22Rv1 (cell line): Measurements from ENCODE around the gene CNKSR3.

Source experiments
- H3K27ac ChIP-seq: fragments of 450-650 bp; 2 replicates; pipeline ENCODE4 v1.5.1; 2017
- ZFX ChIP-seq: fragments of 450-650 bp; IDR thresholded peaks from 2 replicates; pipeline ENCODE4 v1.6.1; 2017; ENCODE audit warnings: antibody characterized with exemption, borderline replicate concordance
- TF ChIP-seq, protein P1 (sequence below): fragments of 450-650 bp; IDR thresholded peaks from 2 replicates; pipeline ENCODE4 v1.5.1; 2017; ENCODE audit warnings: mild to moderate bottlenecking

The CNKSR3 gene

DNA sequence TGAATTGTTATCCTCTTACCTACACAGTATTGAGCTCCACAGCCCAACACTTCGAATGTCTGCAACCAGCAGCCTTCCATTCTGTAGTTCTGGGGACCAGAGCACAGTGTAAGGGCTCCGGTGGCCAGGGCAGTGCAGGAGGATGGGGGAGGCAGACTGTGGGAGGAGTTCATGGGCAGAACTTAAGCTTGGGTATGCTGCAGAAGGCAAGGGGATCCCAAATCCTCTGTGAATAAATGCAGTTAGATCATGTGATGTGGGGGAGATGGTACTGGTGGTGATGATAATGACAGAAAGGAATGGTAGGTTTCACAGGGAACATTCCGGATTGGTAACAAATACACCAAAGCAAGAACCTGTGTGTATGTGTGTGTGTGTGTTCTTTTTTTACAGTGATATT, 26.5 kb upstream of the CNKSR3 start:
- no peak overlapping the region for H3K27ac ChIP-seq
- no peak for TF ChIP-seq ZFX
- TF ChIP-seq, protein P1, sequence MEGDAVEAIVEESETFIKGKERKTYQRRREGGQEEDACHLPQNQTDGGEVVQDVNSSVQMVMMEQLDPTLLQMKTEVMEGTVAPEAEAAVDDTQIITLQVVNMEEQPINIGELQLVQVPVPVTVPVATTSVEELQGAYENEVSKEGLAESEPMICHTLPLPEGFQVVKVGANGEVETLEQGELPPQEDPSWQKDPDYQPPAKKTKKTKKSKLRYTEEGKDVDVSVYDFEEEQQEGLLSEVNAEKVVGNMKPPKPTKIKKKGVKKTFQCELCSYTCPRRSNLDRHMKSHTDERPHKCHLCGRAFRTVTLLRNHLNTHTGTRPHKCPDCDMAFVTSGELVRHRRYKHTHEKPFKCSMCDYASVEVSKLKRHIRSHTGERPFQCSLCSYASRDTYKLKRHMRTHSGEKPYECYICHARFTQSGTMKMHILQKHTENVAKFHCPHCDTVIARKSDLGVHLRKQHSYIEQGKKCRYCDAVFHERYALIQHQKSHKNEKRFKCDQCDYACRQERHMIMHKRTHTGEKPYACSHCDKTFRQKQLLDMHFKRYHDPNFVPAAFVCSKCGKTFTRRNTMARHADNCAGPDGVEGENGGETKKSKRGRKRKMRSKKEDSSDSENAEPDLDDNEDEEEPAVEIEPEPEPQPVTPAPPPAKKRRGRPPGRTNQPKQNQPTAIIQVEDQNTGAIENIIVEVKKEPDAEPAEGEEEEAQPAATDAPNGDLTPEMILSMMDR, result no peak

DNA sequence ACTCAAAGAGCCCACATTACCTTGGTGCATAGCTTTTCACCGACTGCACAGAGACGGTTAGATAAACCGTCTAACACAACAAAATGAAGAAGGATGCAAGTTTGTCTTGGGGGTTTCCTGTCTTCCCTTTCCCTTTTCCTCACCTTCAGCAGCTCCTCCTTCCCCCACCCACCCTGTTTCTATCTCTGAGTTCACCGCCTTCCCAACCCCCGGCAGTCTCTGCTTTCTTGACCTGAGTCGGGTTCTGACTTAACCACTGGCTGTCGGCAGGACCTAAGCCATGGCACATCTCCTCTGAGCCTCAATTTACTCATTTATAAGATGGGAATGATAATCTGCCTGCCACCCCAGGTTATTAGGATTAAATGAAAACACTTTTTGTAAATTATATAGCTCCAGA, 25.8 kb upstream of the CNKSR3 start:
- TF ChIP-seq, protein P1, result no peak
- TF ChIP-seq ZFX, result no peak
- H3K27ac ChIP-seq, result no peak overlapping the region

DNA sequence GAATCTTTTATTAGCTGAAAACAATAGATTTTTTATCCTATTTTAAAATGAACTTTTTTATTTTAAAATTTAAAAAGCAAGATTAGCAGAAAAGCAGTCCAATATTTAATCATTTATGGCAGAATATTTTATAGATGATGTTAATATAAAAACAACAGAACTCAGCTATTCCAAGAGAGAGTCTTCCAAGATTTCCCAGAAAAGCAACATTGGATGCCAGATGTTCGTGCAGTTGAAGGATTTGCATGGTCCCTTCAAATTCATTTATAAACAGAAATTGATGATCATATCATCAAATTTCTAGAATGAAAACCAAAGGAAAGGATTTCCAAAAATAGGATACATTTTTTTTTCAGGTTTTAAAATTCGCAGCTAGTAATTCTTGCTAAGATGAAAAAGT, 25.4 kb upstream of the CNKSR3 start:
- H3K27ac ChIP-seq, result no peak overlapping the region
- TF ChIP-seq, protein P1, result no peak
- TF ChIP-seq ZFX, result no peak

DNA sequence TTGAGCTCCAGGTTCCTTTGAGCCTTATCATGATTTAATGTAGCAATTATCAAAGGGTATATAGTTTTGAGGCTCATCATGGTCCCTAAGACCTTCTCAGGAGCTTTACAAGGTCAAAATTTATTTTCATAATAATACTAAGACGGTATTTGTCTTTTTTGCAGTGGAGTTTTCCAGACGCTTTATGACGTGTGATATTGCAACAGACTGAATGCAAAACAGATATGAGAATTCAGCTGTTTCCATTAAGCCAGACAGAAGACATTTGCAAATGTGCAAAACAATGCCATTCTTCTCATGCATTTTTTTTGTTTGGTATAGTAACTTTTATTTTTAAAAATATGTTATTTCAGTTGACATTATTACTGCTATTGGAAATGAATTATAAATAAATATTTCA, 24.7 kb upstream of the CNKSR3 start:
- no peak for TF ChIP-seq ZFX
- H3K27ac ChIP-seq, result no peak overlapping the region

DNA sequence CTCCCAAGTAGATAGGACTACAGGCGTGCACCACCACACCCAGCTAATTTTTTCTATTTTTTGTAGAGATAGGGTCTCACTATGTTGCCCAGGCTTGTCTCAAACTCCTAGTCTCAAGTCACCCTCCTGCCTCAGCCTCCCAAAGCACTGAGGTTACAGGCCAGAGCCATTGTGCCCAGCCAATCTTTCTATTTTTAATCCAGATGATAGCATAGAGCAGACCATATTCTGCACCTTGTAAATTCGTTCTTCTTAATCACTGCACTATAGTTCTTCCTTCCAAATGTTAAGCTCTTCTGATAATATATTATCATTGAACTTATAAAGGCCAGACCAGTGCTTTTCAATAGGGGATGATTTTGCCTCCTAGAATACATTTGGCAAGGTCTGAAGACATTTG, 24.0 kb upstream of the CNKSR3 start:
- TF ChIP-seq, protein P1, result no peak
- TF ChIP-seq ZFX, result no peak
- no peak overlapping the region for H3K27ac ChIP-seq

DNA sequence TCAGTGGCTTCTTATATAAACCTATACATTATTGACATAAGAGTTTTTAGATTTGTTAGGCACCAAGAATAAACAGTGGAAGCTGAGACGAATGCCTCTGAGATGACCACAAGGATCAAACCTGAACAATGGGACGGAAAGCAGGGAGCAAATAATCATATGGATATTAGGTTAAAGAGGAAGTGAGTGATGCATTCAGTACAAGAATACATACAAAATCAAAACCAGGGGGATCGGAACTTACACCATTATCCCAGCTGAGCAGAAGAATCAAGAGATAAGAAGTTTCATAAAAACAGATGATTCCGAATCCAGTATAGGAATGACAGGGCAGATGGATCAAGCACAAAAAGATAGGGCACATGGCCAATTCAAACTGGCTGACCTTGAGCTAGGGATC, 21.9 kb upstream of the CNKSR3 start:
- TF ChIP-seq, protein P1, result no peak
- TF ChIP-seq ZFX, result no peak

DNA sequence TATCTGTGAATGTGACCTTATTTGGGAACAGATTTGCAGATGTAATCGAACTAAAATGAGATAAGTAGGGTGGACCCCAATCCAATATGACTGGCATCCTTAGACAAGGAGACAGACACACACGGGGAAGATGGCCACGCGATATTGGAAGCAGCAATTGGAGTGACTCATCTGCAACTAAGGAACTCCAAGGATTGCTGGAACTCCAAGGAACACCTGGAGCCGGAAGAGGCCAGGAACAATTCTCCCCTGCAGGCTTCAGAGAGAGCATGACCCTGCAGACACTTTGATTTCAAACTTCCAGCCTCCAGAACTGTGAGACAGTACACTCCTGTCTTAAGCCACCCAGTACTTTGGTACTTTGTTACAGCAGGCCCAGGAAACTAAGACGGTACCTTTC, 19.5 kb upstream of the CNKSR3 start:
- TF ChIP-seq, protein P1, result no peak
- TF ChIP-seq ZFX, result no peak
- no peak overlapping the region for H3K27ac ChIP-seq

More for the DNA sequence above, 21.9 kb upstream of the CNKSR3 start:
- H3K27ac ChIP-seq, result no peak overlapping the region

DNA sequence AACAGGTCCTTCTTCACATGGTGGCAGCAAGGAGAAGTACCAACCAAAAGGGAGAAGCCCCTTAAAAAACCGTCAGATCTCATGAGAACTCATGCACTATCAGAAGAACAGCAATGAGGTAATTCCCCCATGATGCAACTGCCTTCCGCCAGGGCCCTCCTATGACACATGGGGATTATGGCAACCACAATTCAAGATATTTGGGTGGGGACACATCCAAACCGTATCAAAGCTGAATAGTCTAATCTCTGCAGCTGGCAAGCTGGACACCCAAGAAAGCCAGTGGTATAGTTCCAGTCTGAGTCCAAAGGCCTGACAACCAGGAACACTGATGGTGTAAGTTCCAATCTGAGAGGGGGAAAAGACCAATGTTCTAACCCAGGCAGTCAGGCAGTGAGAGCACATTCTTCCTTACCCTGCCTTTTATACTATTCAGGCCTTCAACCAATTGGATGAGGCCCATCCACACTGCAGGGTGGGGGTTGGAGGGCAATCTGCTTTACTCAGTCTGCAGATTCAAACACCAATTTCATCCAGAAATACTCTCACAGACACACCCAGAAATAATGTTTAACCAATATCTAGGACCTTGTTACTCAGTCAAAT, 17.9 kb upstream of the CNKSR3 start:
- TF ChIP-seq ZFX, result no peak
- TF ChIP-seq, protein P1, result no peak

More for the DNA sequence above, 17.9 kb upstream of the CNKSR3 start:
- no peak overlapping the region for H3K27ac ChIP-seq
